ENCODE data around the gene SFN. TPM values are rescaled to one million over a fixed set of nuclear protein-coding genes. Genes with fewer than 3 reads are reported as not detected.
A peak's percentile ranks its signal among the peaks of the same experiment; 100 is the strongest.

SFN gene
- total RNA-seq, 3 donors from 2014 or later (not counting 1 experiment from before 2014, with no cell fraction given): 0.66 to 1.3 TPM; not detected in 1

DNA sequence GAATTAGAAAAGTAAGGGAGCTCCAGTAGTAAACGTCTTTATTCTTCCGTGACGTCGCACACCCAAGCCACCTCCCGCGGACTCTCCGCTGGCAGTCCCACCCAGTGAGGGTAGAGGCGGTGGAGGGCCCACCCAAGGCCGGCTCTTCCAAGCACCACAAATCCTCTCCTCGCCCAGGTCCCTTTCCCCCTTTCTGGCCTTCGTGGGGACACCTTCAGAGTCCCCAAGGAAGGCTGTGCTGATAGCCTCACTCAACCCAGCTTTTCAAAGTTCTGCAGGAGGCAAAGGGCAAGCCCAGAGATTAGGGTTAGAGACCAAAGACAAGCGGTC lies 27.5 kb downstream of the SFN start:
- H3K27me3 ChIP-seq (ENCODE audit: control insufficient read depth, insufficient read depth, low read length): no peaks in the 10 kb centered on the region
- Mint-ChIP-seq H3K4me3 (peak overlapping the region; percentile 94), H3K27ac (peak overlapping the region; percentile 94 to 96), H3K9me3 (no peaks in the 10 kb centered on the region), H3K27me3 (ENCODE audit: low read depth in 2 of 2) (no peaks in the 10 kb centered on the region), H3K36me3 (peaks cover 8% of the 10 kb centered on the region), H3K4me1 (peaks cover 18 to 32% of the 10 kb centered on the region in 2 donors)
- peak overlapping the region; percentile 89 for H3K27ac ChIP-seq (ENCODE audit: low read length)
- peaks cover 54% of the 10 kb centered on the region for H3K36me3 ChIP-seq (ENCODE audit: control insufficient read depth, insufficient read depth, low read length)
- DNase-seq: no peak
- intact Hi-C loops (cut with micrococcal nuclease): loop anchor here (1.0 kb wide), 1 partner anchor 25 kb away; no protein-coding TSS in a partner anchor
- H3K4me3 ChIP-seq (ENCODE audit: low read length): peak overlapping the region; percentile 81
- H3K9me3 ChIP-seq (ENCODE audit: control insufficient read depth, insufficient read depth, low read length): no peaks in the 10 kb centered on the region
- ATAC-seq: peak; percentile 46 to 49 (median 47)
- peaks cover 18% of the 10 kb centered on the region for H3K4me1 ChIP-seq (ENCODE audit: control insufficient read depth, insufficient read depth, low read length)
- 6% methylated on average over 12 of the region's 12 CpGs for WGBS (ENCODE audit: insufficient coverage)
- TF ChIP-seq, protein P1, sequence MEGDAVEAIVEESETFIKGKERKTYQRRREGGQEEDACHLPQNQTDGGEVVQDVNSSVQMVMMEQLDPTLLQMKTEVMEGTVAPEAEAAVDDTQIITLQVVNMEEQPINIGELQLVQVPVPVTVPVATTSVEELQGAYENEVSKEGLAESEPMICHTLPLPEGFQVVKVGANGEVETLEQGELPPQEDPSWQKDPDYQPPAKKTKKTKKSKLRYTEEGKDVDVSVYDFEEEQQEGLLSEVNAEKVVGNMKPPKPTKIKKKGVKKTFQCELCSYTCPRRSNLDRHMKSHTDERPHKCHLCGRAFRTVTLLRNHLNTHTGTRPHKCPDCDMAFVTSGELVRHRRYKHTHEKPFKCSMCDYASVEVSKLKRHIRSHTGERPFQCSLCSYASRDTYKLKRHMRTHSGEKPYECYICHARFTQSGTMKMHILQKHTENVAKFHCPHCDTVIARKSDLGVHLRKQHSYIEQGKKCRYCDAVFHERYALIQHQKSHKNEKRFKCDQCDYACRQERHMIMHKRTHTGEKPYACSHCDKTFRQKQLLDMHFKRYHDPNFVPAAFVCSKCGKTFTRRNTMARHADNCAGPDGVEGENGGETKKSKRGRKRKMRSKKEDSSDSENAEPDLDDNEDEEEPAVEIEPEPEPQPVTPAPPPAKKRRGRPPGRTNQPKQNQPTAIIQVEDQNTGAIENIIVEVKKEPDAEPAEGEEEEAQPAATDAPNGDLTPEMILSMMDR (IDR thresholded peaks at IDR 0.05): no peak

DNA sequence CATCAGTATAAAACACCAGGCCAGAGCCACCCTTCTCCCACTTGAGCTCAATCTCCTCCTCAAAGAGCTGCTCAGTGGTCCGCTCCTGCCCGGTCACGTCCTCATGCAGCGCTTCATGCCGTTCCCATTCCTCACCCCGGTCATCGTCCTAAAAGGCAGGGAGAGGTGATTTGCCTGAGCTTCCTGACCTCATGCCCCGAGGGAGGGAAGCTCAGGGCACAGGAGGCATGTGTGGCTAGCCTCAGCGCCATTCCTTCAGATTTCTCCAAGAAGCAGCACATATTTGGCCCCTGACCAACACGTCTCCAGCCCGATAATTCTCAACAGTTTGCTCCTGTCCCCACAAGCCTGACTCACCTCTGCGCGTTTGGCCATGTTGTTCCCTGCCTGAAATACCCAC lies 31.3 kb downstream of the SFN start:
- Mint-ChIP-seq H3K4me3 (no peak overlapping the region), H3K9me3 (no peaks in the 10 kb centered on the region), H3K27ac (no peak overlapping the region), H3K27me3 (ENCODE audit: low read depth in 2 of 2) (no peaks in the 10 kb centered on the region), H3K4me1 (peaks cover 15 to 33% of the 10 kb centered on the region in 2 donors), H3K36me3 (peaks cover 7% of the 10 kb centered on the region)
- H3K27ac ChIP-seq (ENCODE audit: low read length): no peak overlapping the region
- DNase-seq (no peak), ATAC-seq (no peak)
- no peaks in the 10 kb centered on the region for H3K9me3 ChIP-seq (ENCODE audit: control insufficient read depth, insufficient read depth, low read length)
- TF ChIP-seq, protein P1 (IDR thresholded peaks at IDR 0.05): no peak
- intact Hi-C loops (cut with micrococcal nuclease): no loop called here
- peaks cover 35% of the 10 kb centered on the region for H3K36me3 ChIP-seq (ENCODE audit: control insufficient read depth, insufficient read depth, low read length)
- H3K4me1 ChIP-seq (ENCODE audit: control insufficient read depth, insufficient read depth, low read length): peaks cover 11% of the 10 kb centered on the region
- no peak overlapping the region for H3K4me3 ChIP-seq (ENCODE audit: low read length)
- no peaks in the 10 kb centered on the region for H3K27me3 ChIP-seq (ENCODE audit: control insufficient read depth, insufficient read depth, low read length)
- WGBS (ENCODE audit: insufficient coverage): 97% methylated on average over 13 of the region's 13 CpGs

DNA sequence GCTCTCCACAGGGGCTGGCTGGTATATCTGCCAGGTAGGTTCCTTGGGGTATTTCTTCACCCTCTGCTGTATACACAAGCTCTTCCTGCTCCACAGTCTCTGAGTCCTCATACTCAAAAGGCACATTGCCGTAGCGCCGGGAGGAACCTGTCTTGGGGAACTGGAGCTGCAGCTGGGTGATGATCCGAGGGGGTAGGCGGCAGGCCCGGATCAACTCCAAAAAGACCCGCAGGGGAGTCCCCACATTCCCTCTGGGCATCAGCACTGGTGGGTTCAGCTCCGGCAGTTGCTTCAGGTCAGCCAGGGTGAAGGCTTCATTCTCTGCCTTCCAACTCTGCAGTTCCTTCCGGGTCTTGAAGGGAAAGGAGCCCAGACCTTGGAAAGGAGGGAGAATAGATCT lies 34.4 kb downstream of the SFN start:
- ATAC-seq: no peak
- Histone ChIP-seq H3K4me3 (ENCODE audit: low read length) (no peak overlapping the region), H3K9me3 (ENCODE audit: control insufficient read depth, insufficient read depth, low read length) (no peaks in the 10 kb centered on the region), H3K27ac (ENCODE audit: low read length) (no peak overlapping the region), H3K4me1 (ENCODE audit: control insufficient read depth, insufficient read depth, low read length) (peaks cover 14% of the 10 kb centered on the region), H3K27me3 (ENCODE audit: control insufficient read depth, insufficient read depth, low read length) (no peaks in the 10 kb centered on the region), H3K36me3 (ENCODE audit: control insufficient read depth, insufficient read depth, low read length) (peaks cover 29% of the 10 kb centered on the region)
- no peak overlapping the region for H3K4me3 Mint-ChIP-seq
- no peak overlapping the region for H3K27ac Mint-ChIP-seq
- H3K4me1 Mint-ChIP-seq: peaks cover 24 to 34% of the 10 kb centered on the region in 2 donors
- 99% methylated on average over 9 of the region's 9 CpGs for WGBS (ENCODE audit: insufficient coverage)
- H3K36me3 Mint-ChIP-seq: peaks cover 7% of the 10 kb centered on the region
- H3K27me3 Mint-ChIP-seq (ENCODE audit: low read depth in 2 of 2): no peaks in the 10 kb centered on the region
- intact Hi-C loops (cut with micrococcal nuclease): no loop called here
- DNase-seq: no peak
- TF ChIP-seq, protein P1 (IDR thresholded peaks at IDR 0.05): no peak
- H3K9me3 Mint-ChIP-seq: no peaks in the 10 kb centered on the region
